AG10803 (cell line): ENCODE results near the gene TRIM37.

ENCODE experiments used
- DNase-seq: peaks from one replicate; pipeline ENCODE4 v3.0.0; 2010; ENCODE audit warnings: low read depth
- H3K4me3 ChIP-seq: 2 replicates; pipeline ENCODE4 v1.5.1; 2011; ENCODE audit warnings: mild to moderate bottlenecking, low read length, control low read depth
- TF ChIP-seq, protein P1 (sequence below): conservative IDR thresholded peaks from 2 replicates; pipeline ENCODE4 v1.5.1; 2011; ENCODE audit warnings: mild to moderate bottlenecking, low read length, control low read depth, inconsistent platforms

Gene TRIM37

DNA sequence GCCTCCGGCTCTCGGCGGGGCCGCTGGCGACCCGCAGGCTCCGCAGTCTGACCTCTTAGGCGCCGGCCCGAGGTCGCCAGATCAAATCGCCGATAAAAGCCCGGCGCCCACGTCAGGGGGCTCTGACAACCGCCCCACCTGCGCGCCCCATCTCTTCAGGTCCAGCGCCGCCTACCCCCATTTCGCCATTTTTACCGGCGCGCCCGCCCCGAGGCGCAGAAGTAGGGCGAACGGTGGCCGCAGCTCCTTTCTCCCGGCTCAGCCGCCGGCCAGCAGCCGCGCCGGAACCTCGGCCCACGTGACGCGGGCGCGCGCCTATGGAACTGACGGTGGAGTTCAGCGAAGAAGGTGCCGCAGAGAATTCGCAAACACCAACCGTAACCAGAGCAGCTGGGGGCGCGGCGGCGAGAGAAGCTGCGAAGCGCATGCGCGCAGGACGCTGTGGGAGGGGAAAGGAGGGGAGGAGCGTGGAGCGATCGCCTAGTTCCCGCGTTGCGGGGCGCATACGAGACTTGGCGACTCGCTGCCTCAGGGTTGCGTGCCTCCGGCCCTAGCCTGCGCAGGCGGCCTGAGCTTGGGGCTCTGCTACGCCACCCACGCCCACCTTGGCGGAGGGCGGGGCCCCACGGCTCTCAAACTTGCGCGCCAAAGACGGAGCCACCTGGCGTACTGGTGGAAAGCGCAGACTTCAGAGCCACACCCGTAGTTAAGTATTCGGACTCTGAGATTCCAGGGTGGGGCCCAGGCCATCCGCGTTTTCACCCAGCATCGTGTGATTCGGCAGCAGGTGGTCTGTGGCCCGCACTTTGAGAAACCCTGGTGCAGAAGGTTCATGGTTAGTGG is at the start of gene TRIM37:
TRIM37 (minus strand) TSS at position 418 of the 843 bp plus-strand sequence. CDS start 419 bp downstream, outside the sequence.
- TF ChIP-seq, protein P1, sequence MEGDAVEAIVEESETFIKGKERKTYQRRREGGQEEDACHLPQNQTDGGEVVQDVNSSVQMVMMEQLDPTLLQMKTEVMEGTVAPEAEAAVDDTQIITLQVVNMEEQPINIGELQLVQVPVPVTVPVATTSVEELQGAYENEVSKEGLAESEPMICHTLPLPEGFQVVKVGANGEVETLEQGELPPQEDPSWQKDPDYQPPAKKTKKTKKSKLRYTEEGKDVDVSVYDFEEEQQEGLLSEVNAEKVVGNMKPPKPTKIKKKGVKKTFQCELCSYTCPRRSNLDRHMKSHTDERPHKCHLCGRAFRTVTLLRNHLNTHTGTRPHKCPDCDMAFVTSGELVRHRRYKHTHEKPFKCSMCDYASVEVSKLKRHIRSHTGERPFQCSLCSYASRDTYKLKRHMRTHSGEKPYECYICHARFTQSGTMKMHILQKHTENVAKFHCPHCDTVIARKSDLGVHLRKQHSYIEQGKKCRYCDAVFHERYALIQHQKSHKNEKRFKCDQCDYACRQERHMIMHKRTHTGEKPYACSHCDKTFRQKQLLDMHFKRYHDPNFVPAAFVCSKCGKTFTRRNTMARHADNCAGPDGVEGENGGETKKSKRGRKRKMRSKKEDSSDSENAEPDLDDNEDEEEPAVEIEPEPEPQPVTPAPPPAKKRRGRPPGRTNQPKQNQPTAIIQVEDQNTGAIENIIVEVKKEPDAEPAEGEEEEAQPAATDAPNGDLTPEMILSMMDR: no peak
- peak within 1 kb of the TSS; percentile 96 for H3K4me3 ChIP-seq
- peak; percentile 98 for DNase-seq

DNA sequence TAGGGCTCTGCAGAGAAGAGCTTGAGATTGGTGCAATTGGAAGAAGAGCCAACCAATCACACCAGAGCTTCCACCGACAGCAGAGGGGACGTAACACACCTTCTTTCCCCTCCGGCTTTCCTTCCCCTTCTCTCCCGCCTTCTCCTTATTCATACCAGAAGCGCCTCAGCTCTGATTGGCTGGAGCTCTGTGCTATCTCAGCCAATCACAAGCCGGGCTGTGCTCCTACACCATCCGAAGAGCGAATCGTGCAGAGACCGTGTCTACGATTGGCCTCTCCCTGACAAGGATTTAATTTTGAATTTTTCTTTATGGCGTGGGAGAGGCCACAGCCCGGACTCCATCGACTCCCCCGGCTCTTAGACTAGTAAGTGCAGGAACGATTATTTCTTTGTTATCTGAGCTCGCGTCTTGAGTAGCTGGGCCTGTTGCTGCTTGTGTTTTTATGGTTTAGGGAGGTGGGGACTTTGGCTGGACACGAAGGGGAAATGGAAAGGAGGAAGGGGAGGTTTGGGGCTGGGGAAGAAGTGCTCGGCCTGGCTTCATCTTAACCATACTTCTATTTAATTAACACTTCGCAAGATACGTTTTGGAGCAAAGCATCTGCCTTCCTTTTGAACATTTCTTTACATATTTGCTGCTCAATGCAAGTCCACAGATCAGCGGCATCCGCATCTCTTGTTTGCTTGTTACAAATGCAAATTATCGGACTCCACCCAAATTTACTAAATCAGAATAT is 48.9 kb upstream of the TRIM37 start, which contains the start of gene PRR11:
PRR11 (plus strand) TSS at position 308 of the 739 bp plus-strand sequence. CDS start 14,007 bp downstream, outside the sequence.
- TF ChIP-seq, protein P1: no peak
- DNase-seq: peak; percentile 100
- peak within 1 kb of the TSS; percentile 75 for H3K4me3 ChIP-seq

- H3K4me3 ChIP-seq: peak within 1 kb of the TSS; percentile 75
- no peak for DNase-seq
- TF ChIP-seq, protein P1: no peak
These were observed 48.2 kb upstream of the TRIM37 start, which contains the start of gene SKA2 for GRCh38 chr17:59154721-59155438. TSS of gene SKA2 (minus strand) at chr17:59155186. CDS start at chr17:59155163, 23 bp downstream.

DNA sequence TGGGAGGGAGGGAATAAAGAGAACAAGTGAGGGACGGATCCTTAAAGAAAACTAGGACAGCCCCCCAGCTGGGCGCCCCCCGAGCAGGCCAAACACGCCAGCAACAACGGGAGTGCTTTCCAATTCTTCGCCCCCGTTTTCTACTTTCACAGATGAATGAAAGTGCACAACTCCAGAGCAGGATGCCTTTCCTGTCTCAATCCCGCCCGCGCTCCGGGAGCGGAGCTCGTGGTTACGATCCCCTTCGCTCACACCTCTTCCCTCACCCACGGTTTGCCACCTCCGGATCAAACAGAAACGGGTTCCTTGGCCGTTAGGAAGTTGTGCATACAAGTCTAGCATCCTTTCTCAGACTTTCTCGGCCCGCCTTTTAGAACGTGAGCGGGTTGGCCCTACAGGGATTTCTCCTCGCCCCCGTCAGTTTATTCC is 47.6 kb upstream of the TRIM37 start:
- peak overlapping the region; percentile 75 for H3K4me3 ChIP-seq
- peak; percentile 32 for DNase-seq

DNA sequence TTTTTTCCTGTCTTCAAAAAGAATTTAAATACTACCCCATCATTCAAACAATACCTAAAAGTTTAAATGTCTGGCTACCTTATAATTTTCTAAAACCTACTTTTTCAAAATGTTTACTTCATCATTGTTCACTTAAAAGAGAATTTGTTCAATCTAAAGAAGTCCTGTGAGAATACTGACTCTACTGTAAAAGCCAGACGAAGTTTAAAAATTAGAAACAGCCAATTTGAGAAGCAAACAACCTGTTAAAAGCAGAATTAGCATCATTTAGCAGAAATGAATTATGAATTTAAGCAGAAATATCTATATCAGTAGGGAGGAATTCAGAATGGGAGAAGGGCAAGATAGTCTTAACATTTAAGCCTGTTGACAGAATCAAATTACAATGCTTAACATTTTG is 46.2 kb upstream of the TRIM37 start:
- no peak overlapping the region for H3K4me3 ChIP-seq
- TF ChIP-seq, protein P1: no peak
- no peak for DNase-seq

More for the DNA sequence above, 47.6 kb upstream of the TRIM37 start:
- TF ChIP-seq, protein P1: no peak

DNA sequence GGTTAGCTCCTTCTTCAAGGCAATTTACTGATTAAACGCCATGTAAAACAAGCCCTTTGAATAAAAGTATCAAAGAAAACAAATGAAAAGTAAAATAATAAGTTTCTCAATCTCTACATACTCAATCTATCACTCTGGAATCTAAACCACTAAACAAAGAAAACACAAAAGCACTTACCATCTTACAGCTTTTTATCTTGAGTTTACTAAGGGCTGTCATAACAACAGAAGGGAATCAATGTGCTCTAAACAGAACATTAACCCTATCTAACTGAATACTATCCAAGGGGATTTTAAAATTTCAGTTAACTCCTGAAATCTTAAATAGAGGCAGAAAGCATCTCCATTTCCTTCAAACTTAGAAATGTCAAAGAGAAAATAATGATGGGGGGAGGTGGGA is 44.9 kb upstream of the TRIM37 start:
- TF ChIP-seq, protein P1: no peak
- DNase-seq: peak; percentile 42
- H3K4me3 ChIP-seq: no peak overlapping the region
